Parathyroid adenoma (tissue), 2 donors: Measurements from ENCODE around the gene TEX261.

Experiments used
- H2AFZ ChIP-seq: fragments of 300-600 bp; sonication (generic); one replicate; pipeline ENCODE4 v1.7.0; 2017; ENCODE audit warnings: antibody characterized with exemption, mild to moderate bottlenecking
- H3K27ac ChIP-seq: fragments of 300-600 bp; sonication (generic); one replicate; pipeline ENCODE4 v1.7.0; 2017
- H3K27me3 ChIP-seq: fragments of 300-600 bp; sonication (generic); one replicate; pipeline ENCODE4 v1.7.0; 2017; ENCODE audit warnings: low read length; ENCODE audit not compliant: control insufficient read depth, insufficient read depth
- H3K36me3 ChIP-seq: fragments of 300-600 bp; sonication (generic); one replicate; pipeline ENCODE4 v1.7.0; 2017; ENCODE audit warnings: low read length; ENCODE audit not compliant: control insufficient read depth, insufficient read depth
- H3K4me1 ChIP-seq: fragments of 300-600 bp; sonication (generic); one replicate; pipeline ENCODE4 v1.7.0; 2017; ENCODE audit warnings: control low read depth
- H3K4me2 ChIP-seq: fragments of 300-600 bp; sonication (generic); one replicate; pipeline ENCODE4 v1.7.0; 2017; ENCODE audit warnings: low read length
- H3K4me3 ChIP-seq: fragments of 300-600 bp; sonication (generic); one replicate; pipeline ENCODE4 v1.7.0; 2017; ENCODE audit warnings: low read depth, low read length
- H3K79me2 ChIP-seq: fragments of 300-600 bp; sonication (generic); one replicate; pipeline ENCODE4 v1.7.0; 2017; ENCODE audit warnings: control low read depth
- H3K9ac ChIP-seq: fragments of 300-600 bp; sonication (generic); one replicate; pipeline ENCODE4 v1.7.0; 2017; ENCODE audit warnings: mild to moderate bottlenecking
- H3K9me3 ChIP-seq: fragments of 300-600 bp; sonication (generic); one replicate; pipeline ENCODE4 v1.7.0; 2017; ENCODE audit warnings: low read length; ENCODE audit not compliant: control insufficient read depth
- TF ChIP-seq, protein P1 (sequence below): fragments of 300-600 bp; sonication (generic); IDR thresholded peaks from one replicate; pipeline ENCODE4 v1.7.0; 2017; ENCODE audit warnings: antibody characterized with exemption, mild to moderate bottlenecking
- donor health status: primary hyperparathyroidism.

Gene TEX261

DNA sequence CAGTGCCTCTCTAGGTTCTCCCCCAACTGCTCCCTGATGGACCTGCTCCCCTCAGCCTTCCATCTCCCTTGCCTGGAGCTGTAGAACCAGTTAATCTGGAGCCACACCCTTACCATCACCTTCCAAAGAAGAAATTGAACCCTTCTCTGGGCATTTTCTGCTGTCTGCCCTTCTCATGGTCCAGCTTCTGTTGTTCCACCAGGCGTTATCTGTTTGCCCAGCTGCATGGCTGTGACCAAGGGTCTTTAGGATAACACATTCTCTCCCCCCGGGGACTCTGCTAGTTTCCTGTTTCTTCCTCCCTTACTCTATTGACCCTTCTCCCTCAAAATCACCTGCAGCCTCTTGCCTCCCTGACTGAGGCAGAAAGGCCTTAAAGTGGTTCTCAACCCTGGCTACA lies 19.4 kb downstream of the TEX261 start:
- no peak overlapping the region for H2AFZ ChIP-seq
- no peak overlapping the region for H3K9ac ChIP-seq
- H3K4me3 ChIP-seq: no peak overlapping the region
- TF ChIP-seq, protein P1, sequence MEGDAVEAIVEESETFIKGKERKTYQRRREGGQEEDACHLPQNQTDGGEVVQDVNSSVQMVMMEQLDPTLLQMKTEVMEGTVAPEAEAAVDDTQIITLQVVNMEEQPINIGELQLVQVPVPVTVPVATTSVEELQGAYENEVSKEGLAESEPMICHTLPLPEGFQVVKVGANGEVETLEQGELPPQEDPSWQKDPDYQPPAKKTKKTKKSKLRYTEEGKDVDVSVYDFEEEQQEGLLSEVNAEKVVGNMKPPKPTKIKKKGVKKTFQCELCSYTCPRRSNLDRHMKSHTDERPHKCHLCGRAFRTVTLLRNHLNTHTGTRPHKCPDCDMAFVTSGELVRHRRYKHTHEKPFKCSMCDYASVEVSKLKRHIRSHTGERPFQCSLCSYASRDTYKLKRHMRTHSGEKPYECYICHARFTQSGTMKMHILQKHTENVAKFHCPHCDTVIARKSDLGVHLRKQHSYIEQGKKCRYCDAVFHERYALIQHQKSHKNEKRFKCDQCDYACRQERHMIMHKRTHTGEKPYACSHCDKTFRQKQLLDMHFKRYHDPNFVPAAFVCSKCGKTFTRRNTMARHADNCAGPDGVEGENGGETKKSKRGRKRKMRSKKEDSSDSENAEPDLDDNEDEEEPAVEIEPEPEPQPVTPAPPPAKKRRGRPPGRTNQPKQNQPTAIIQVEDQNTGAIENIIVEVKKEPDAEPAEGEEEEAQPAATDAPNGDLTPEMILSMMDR: no peak
- no peaks in the 10 kb centered on the region for H3K27me3 ChIP-seq
- H3K36me3 ChIP-seq: no peaks in the 10 kb centered on the region
- H3K4me2 ChIP-seq: no peak overlapping the region
- no peaks in the 10 kb centered on the region for H3K79me2 ChIP-seq
- H3K27ac ChIP-seq: no peak overlapping the region
- H3K9me3 ChIP-seq: no peaks in the 10 kb centered on the region
- peaks cover 4% of the 10 kb centered on the region for H3K4me1 ChIP-seq

DNA sequence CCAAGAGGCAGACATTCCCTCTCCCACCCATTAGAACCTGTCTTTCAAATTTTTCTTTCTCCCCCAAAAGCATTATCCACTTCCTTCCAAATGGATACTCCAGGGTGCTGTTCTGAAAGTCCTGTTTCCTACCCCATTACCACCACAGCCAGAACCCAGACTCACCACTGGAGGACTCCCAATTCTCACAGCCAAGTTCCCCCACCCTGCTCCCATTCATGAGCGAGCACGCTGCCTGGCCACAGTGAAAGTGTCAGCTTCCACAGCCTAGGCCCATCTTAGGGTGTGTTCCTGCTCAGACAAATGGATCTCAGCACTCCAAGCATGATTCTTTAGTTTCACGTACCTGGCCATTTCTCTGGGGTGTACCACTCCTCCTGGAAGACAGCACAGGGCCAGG lies 20.1 kb downstream of the TEX261 start:
- H3K9ac ChIP-seq: no peak overlapping the region
- TF ChIP-seq, protein P1: no peak
- no peaks in the 10 kb centered on the region for H3K9me3 ChIP-seq
- no peak overlapping the region for H3K4me3 ChIP-seq
- no peak overlapping the region for H2AFZ ChIP-seq
- no peaks in the 10 kb centered on the region for H3K79me2 ChIP-seq
- no peak overlapping the region for H3K27ac ChIP-seq
- no peaks in the 10 kb centered on the region for H3K36me3 ChIP-seq
- H3K4me1 ChIP-seq: peaks cover 4% of the 10 kb centered on the region
- H3K27me3 ChIP-seq: no peaks in the 10 kb centered on the region
- H3K4me2 ChIP-seq: no peak overlapping the region

DNA sequence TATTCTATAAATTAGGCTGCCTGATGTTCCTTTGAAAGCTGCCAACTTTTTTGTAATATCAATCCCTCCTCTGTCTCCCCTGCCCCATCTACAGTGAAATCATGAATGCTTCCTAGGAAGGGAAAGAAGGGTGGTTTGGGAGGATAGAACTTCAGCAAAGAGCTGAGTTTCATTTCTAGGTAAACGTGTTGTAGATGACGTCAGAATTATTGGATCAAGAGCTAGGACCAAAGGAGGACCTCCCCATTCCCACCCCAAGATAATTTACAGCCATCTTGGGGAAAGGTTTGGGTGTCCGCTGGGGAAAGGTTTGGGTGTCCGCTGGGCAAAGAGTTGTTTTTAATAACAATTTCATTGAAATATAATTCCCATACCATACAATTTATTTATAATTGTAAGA lies 27.5 kb downstream of the TEX261 start:
- H3K36me3 ChIP-seq: no peaks in the 10 kb centered on the region
- no peaks in the 10 kb centered on the region for H3K79me2 ChIP-seq
- no peak overlapping the region for H3K4me2 ChIP-seq
- TF ChIP-seq, protein P1: no peak
- H3K4me1 ChIP-seq: no peaks in the 10 kb centered on the region
- H3K9ac ChIP-seq: no peak overlapping the region
- H3K27ac ChIP-seq: no peak overlapping the region
- H3K9me3 ChIP-seq: no peaks in the 10 kb centered on the region
- no peak overlapping the region for H3K4me3 ChIP-seq
- H2AFZ ChIP-seq: no peak overlapping the region
- H3K27me3 ChIP-seq: no peaks in the 10 kb centered on the region

DNA sequence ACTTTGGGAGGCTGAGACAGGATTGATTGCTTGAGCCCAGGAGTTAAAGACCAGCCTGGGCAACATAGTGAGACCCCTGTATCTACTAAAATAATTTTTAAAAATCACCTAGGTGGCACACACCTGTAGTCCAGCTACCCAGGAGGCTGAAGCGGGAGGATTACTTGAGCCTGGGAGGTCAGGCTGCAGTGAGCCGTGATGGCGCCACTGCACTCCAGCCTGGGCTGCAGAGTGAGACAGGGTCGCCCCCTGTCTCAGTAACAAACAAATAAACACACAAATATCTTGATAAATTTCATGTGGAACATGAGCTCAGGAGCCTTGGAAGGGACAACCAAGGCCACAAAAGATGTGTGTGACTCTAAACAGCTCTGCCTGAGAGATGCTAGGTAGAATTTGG lies 28.0 kb downstream of the TEX261 start:
- no peaks in the 10 kb centered on the region for H3K27me3 ChIP-seq
- TF ChIP-seq, protein P1: no peak
- no peak overlapping the region for H3K9ac ChIP-seq
- H2AFZ ChIP-seq: no peak overlapping the region
- H3K4me2 ChIP-seq: no peak overlapping the region
- H3K4me3 ChIP-seq: no peak overlapping the region
- H3K27ac ChIP-seq: no peak overlapping the region
- H3K9me3 ChIP-seq: no peaks in the 10 kb centered on the region
- H3K36me3 ChIP-seq: no peaks in the 10 kb centered on the region
- no peaks in the 10 kb centered on the region for H3K79me2 ChIP-seq
- H3K4me1 ChIP-seq: no peaks in the 10 kb centered on the region

DNA sequence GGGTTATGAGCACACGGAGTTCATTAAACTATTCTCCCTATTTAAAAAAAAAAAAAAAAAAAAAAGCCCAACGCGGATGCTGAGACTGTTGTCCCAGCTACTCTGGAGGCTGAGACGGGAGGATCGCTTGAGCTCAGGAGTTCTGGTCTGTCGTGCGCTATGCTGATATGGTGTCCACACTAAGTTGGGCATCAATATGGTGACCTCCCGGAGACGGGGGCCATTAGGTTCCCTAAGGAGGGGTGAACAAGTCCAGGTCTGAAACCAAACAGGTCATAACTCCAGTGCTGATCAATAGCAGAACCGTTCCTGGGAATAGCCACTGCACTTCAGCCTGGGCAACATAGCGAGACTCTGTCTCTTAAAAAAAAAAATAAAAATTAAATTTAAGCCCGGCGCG lies 29.2 kb downstream of the TEX261 start:
- H3K36me3 ChIP-seq: no peaks in the 10 kb centered on the region
- TF ChIP-seq, protein P1: no peak
- no peaks in the 10 kb centered on the region for H3K4me1 ChIP-seq
- no peaks in the 10 kb centered on the region for H3K9me3 ChIP-seq
- H3K27ac ChIP-seq: no peak overlapping the region
- no peak overlapping the region for H2AFZ ChIP-seq
- H3K4me2 ChIP-seq: no peak overlapping the region
- H3K27me3 ChIP-seq: no peaks in the 10 kb centered on the region
- no peaks in the 10 kb centered on the region for H3K79me2 ChIP-seq
- no peak overlapping the region for H3K9ac ChIP-seq
- H3K4me3 ChIP-seq: no peak overlapping the region
